Esophagus muscularis mucosa (tissue), 4 donors: ENCODE data around the gene KIF26B. TPM values are rescaled to one million over a fixed set of nuclear protein-coding genes. Genes with fewer than 3 reads are reported as not detected.

ENCODE experiments used
- DNase-seq: peaks from one replicate; pipeline ENCODE4 v3.0.0-alpha.2; 2017; ENCODE audit errors: extremely low spot score
- H3K27ac ChIP-seq, 4 donors: fragments of 200-600 bp; sonication (generic); replicated peaks in 1 of 4; 1 replicate in 3 of 4; 2 replicates in 1 of 4; pipeline ENCODE4 v1.5.1; 2016 to 2019; ENCODE audit warnings: mild to moderate bottlenecking in 1 of 4
- H3K27me3 ChIP-seq, 4 donors: fragments of 200-600 bp; sonication (generic); one replicate each; pipeline versions ENCODE4 v1.5.1 to v1.6.0; 2016 to 2019
- H3K36me3 ChIP-seq, 4 donors: fragments of 200-600 bp; sonication (generic); one replicate each; pipeline ENCODE4 v1.5.1; 2016 to 2019
- H3K4me1 ChIP-seq, 4 donors: fragments of 200-600 bp; sonication (generic); one replicate each; pipeline ENCODE4 v1.5.1; 2016 to 2019
- H3K4me3 ChIP-seq, 4 donors: fragments of 200-600 bp; sonication (generic); 1 replicate in 2 of 4; 2 replicates in 2 of 4; pipeline ENCODE4 v1.5.1; 2016 to 2019; ENCODE audit warnings: mild to moderate bottlenecking in 4 of 4, moderate library complexity in 1 of 4
- H3K9me3 ChIP-seq, 4 donors: fragments of 200-600 bp; sonication (generic); 1 replicate in 3 of 4; 2 replicates in 1 of 4; pipeline ENCODE4 v1.5.1; 2016 to 2019
- CTCF ChIP-seq, 3 experiments: fragments of 200-600 bp in 2 of 3; fragments of 450-650 bp in 1 of 3; sonication (generic) in 2 of 3; IDR thresholded peaks; one replicate each; pipeline ENCODE4 v1.5.1; 2017 to 2019; ENCODE audit warnings: antibody characterized with exemption in 3 of 3, mild to moderate bottlenecking in 2 of 3, moderate library complexity in 1 of 3
- EP300 ChIP-seq: sonication (generic); formaldehyde crosslinking; IDR thresholded peaks from one replicate; pipeline ENCODE4 v1.6.1; 2017; ENCODE audit warnings: antibody characterized with exemption
- POLR2A ChIP-seq: fragments of 450-650 bp; IDR thresholded peaks from one replicate; pipeline ENCODE4 v1.6.1; 2017; ENCODE audit warnings: antibody characterized with exemption, moderate library complexity, mild to moderate bottlenecking, low read depth
- POLR2AphosphoS5 ChIP-seq, 2 donors: sonication (generic); formaldehyde crosslinking; IDR thresholded peaks; one replicate each; pipeline ENCODE4 v1.6.1; 2017; ENCODE audit warnings: antibody characterized with exemption in 2 of 2
- WGBS: methylation state at CpG from one replicate; pipeline ENCODE4 v1.1.5; 2018; 5-methylcytosine and 5-hydroxymethylcytosine counted together
- intact Hi-C: fragments of 100-400 bp; cut with DNase I; formaldehyde crosslinking; loops from one replicate; pipeline ENCODE4 v1.15.1; 2023
- total RNA-seq, 4 donors: library from RNA; depleted of rRNA; stranded (reverse); fragments of >200 nt; gene quantifications; one replicate each; pipeline versions ENCODE4 v1.1.0 to v1.2.1, GENCODE V29; 2016

The KIF26B gene
- total RNA-seq, 4 donors from 2014 or later = 0.13 to 3.7 (median 1.3) TPM

GRCh38 chr1:245469734-245470133 lies 314.9 kb downstream of the KIF26B start:
- no peaks in the 10 kb centered on the region for H3K9me3 ChIP-seq
- 93% methylated on average over 6 of the region's 6 CpGs for WGBS
- H3K27ac ChIP-seq = no peak overlapping the region
- H3K36me3 ChIP-seq = no peaks in the 10 kb centered on the region
- no peak for TF ChIP-seq CTCF (IDR thresholded peaks at IDR 0.05)
- no peak for TF ChIP-seq EP300
- TF ChIP-seq POLR2AphosphoS5 (IDR thresholded peaks at IDR 0.05) = no peak
- TF ChIP-seq POLR2A = no peak
- no peaks in the 10 kb centered on the region for H3K4me1 ChIP-seq
- DNase-seq = no peak
- intact Hi-C loops = no loop called here
- H3K4me3 ChIP-seq = no peak overlapping the region
- H3K27me3 ChIP-seq = no peaks in the 10 kb centered on the region

- Histone ChIP-seq H3K4me1 (peaks cover 0 to 2% (median 2%) of the 10 kb centered on the region in 4 donors), H3K27me3 (no peaks in the 10 kb centered on the region), H3K9me3 (no peaks in the 10 kb centered on the region), H3K36me3 (no peaks in the 10 kb centered on the region), H3K4me3 (no peak overlapping the region), H3K27ac (no peak overlapping the region)
- no peak for DNase-seq
- 91% methylated on average over 7 of the region's 7 CpGs for WGBS
- intact Hi-C loops = no loop called here
- TF ChIP-seq POLR2A (no peak), POLR2AphosphoS5 (IDR thresholded peaks at IDR 0.05) (no peak), EP300 (no peak), CTCF (IDR thresholded peaks at IDR 0.05) (no peak)
Observed at GRCh38 chr1:245475126-245475525, 320.3 kb downstream of the KIF26B start.

GRCh38 chr1:245475961-245476516 lies 321.3 kb downstream of the KIF26B start:
- intact Hi-C loops = no loop called here
- TF ChIP-seq POLR2AphosphoS5 (IDR thresholded peaks at IDR 0.05) (no peak), CTCF (IDR thresholded peaks at IDR 0.05) (no peak), POLR2A (no peak), EP300 (no peak)
- no peak for DNase-seq
- Histone ChIP-seq H3K4me3 (no peak overlapping the region), H3K4me1 (peaks cover 0 to 10% (median 9%) of the 10 kb centered on the region in 4 donors), H3K9me3 (no peaks in the 10 kb centered on the region), H3K27me3 (no peaks in the 10 kb centered on the region), H3K27ac (no peak overlapping the region), H3K36me3 (no peaks in the 10 kb centered on the region)
- 81% methylated on average over 6 of the region's 6 CpGs for WGBS

- no peak for DNase-seq
- Histone ChIP-seq H3K36me3 (no peaks in the 10 kb centered on the region), H3K4me1 (peaks cover 0 to 17% (median 13%) of the 10 kb centered on the region in 4 donors), H3K9me3 (no peaks in the 10 kb centered on the region), H3K27ac (no peak overlapping the region), H3K4me3 (no peak overlapping the region), H3K27me3 (no peaks in the 10 kb centered on the region)
- intact Hi-C loops = no loop called here
- no peak for TF ChIP-seq POLR2AphosphoS5 (IDR thresholded peaks at IDR 0.05)
- TF ChIP-seq CTCF (IDR thresholded peaks at IDR 0.05) = no peak
- no peak for TF ChIP-seq POLR2A
- no peak for TF ChIP-seq EP300
- 62% methylated on average over 8 of the region's 8 CpGs for WGBS
Observed at GRCh38 chr1:245477941-245478340, 323.2 kb downstream of the KIF26B start.
